ENCODE measurements around the gene ZKSCAN5. TPM values are rescaled to one million over a fixed set of nuclear protein-coding genes. Genes with fewer than 3 reads are reported as not detected.

The ZKSCAN5 gene
- total RNA-seq, 1 experiment from 2014 or later: 13.2 TPM

- DNase-seq: no peak
- Histone ChIP-seq H3K4me3 (no peak overlapping the region), H3K9me3 (ENCODE audit: insufficient read depth, low read depth) (no peaks in the 10 kb centered on the region), H2AFZ (no peak overlapping the region), H4K20me1 (ENCODE audit: insufficient read depth) (peaks cover 43% of the 10 kb centered on the region), H3K4me2 (no peak overlapping the region), H3K27ac (no peak overlapping the region), H3K79me2 (ENCODE audit: low read depth) (peaks cover 34% of the 10 kb centered on the region), H3K27me3 (ENCODE audit: insufficient read depth, low read depth) (no peaks in the 10 kb centered on the region), H3F3A (ENCODE audit: insufficient read depth, low read depth) (peaks cover 22% of the 10 kb centered on the region; the same call in 1 of the 2 replicates), H3K36me3 (ENCODE audit: low read depth) (peaks cover 20% of the 10 kb centered on the region), H3K4me1 (replicated peaks; ENCODE audit: insufficient read depth) (no peaks in the 10 kb centered on the region), H3K9me2 (ENCODE audit: insufficient read depth) (no peaks in the 10 kb centered on the region)
- no peak for TF ChIP-seq CTCF (conservative IDR thresholded peaks at IDR 0.05)
- no peak for TF ChIP-seq EZH2 (IDR thresholded peaks at IDR 0.05; ENCODE audit: low read depth)
- intact Hi-C loops (cut with micrococcal nuclease; ENCODE audit: unreplicated experiment): no loop called here
- ChIA-PET POLR2A (ENCODE audit: unreplicated experiment) (no interaction called here), CTCF (no interaction called here)
- BruUV-seq (replicated peaks): no TSS peak
Measured at GRCh38 chr7:99457050-99457649, 47.3 kb upstream of the ZKSCAN5 start.

GRCh38 chr7:99457650-99458493, 46.6 kb upstream of the ZKSCAN5 start:
- H3K27ac ChIP-seq: no peak overlapping the region
- no peaks in the 10 kb centered on the region for H3K9me3 ChIP-seq (ENCODE audit: insufficient read depth, low read depth)
- no TSS peak for BruUV-seq (replicated peaks)
- H2AFZ ChIP-seq: no peak overlapping the region
- peaks cover 24% of the 10 kb centered on the region; the same call in 1 of the 2 replicates for H3F3A ChIP-seq (ENCODE audit: insufficient read depth, low read depth)
- H3K79me2 ChIP-seq (ENCODE audit: low read depth): peaks cover 42% of the 10 kb centered on the region
- no peaks in the 10 kb centered on the region for H3K27me3 ChIP-seq (ENCODE audit: insufficient read depth, low read depth)
- H3K4me1 ChIP-seq (replicated peaks; ENCODE audit: insufficient read depth): no peaks in the 10 kb centered on the region
- no peak for DNase-seq
- no peaks in the 10 kb centered on the region for H3K9me2 ChIP-seq (ENCODE audit: insufficient read depth)
- ChIA-PET POLR2A (ENCODE audit: unreplicated experiment) (no interaction called here), CTCF (no interaction called here)
- TF ChIP-seq EZH2 (IDR thresholded peaks at IDR 0.05; ENCODE audit: low read depth): no peak
- TF ChIP-seq CTCF (conservative IDR thresholded peaks at IDR 0.05): no peak
- intact Hi-C loops (cut with micrococcal nuclease; ENCODE audit: unreplicated experiment): no loop called here
- peaks cover 22% of the 10 kb centered on the region for H3K36me3 ChIP-seq (ENCODE audit: low read depth)
- peaks cover 43% of the 10 kb centered on the region for H4K20me1 ChIP-seq (ENCODE audit: insufficient read depth)
- H3K4me2 ChIP-seq: no peak overlapping the region
- no peak overlapping the region for H3K4me3 ChIP-seq

- Histone ChIP-seq H2AFZ (no peak overlapping the region), H3K79me2 (ENCODE audit: low read depth) (peaks cover 54% of the 10 kb centered on the region), H3K27ac (no peak overlapping the region), H3K4me3 (no peak overlapping the region), H3K27me3 (ENCODE audit: insufficient read depth, low read depth) (no peaks in the 10 kb centered on the region), H3K9me3 (ENCODE audit: insufficient read depth, low read depth) (no peaks in the 10 kb centered on the region), H3K4me1 (replicated peaks; ENCODE audit: insufficient read depth) (no peaks in the 10 kb centered on the region), H3K9me2 (ENCODE audit: insufficient read depth) (no peaks in the 10 kb centered on the region), H3K4me2 (no peak overlapping the region), H3F3A (ENCODE audit: insufficient read depth, low read depth) (peaks cover 27% of the 10 kb centered on the region; the same call in 1 of the 2 replicates), H3K36me3 (ENCODE audit: low read depth) (peaks cover 27% of the 10 kb centered on the region; the same call in 1 of the 2 replicates), H4K20me1 (ENCODE audit: insufficient read depth) (peaks cover 43% of the 10 kb centered on the region)
- CTCF ChIA-PET: no interaction called here
- no peak for TF ChIP-seq EZH2 (IDR thresholded peaks at IDR 0.05; ENCODE audit: low read depth)
- peak; percentile 59 for TF ChIP-seq CTCF (conservative IDR thresholded peaks at IDR 0.05)
- no peak for DNase-seq
- POLR2A ChIA-PET (ENCODE audit: unreplicated experiment): no interaction called here
- BruUV-seq (replicated peaks): TSS peak; percentile 11
- intact Hi-C loops (cut with micrococcal nuclease; ENCODE audit: unreplicated experiment): no loop called here
Measured at GRCh38 chr7:99459087-99459486, 45.4 kb upstream of the ZKSCAN5 start.
